Measurements from ENCODE around the gene OR10AG1. TPM values are rescaled to one million over a fixed set of nuclear protein-coding genes. Genes with fewer than 3 reads are reported as not detected.

Gene OR10AG1, protein sequence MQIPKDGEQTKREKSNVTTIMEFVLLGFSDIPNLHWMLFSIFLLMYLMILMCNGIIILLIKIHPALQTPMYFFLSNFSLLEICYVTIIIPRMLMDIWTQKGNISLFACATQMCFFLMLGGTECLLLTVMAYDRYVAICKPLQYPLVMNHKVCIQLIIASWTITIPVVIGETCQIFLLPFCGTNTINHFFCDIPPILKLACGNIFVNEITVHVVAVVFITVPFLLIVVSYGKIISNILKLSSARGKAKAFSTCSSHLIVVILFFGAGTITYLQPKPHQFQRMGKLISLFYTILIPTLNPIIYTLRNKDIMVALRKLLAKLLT
- total RNA-seq (not detected in 2 replicates), polyA plus RNA-seq (not detected in 2 replicates), polyA minus RNA-seq (not detected in 2 replicates), Bru-seq, nascent RNA (not detected), BruChase-seq, experiment 1, labeled RNA remaining after a 6-hour chase (not detected), BruChase-seq, experiment 2, labeled RNA remaining after a 2-hour chase (not detected)
- polyA plus RNA-seq (2011; cell fraction: cytosol; rRNA removed): not detected in 2 replicates
- polyA plus RNA-seq (2011; cell fraction: nucleus; rRNA removed): not detected in 2 replicates
- polyA plus RNA-seq (2012): not detected in 2 replicates
- not detected for polyA minus RNA-seq (2011; cell fraction: cytosol; rRNA and poly(A)+ RNA removed)
- not detected in 2 replicates for polyA minus RNA-seq (2011; cell fraction: nucleus; rRNA and poly(A)+ RNA removed)
- long read RNA-seq: 0 reads

DNA sequence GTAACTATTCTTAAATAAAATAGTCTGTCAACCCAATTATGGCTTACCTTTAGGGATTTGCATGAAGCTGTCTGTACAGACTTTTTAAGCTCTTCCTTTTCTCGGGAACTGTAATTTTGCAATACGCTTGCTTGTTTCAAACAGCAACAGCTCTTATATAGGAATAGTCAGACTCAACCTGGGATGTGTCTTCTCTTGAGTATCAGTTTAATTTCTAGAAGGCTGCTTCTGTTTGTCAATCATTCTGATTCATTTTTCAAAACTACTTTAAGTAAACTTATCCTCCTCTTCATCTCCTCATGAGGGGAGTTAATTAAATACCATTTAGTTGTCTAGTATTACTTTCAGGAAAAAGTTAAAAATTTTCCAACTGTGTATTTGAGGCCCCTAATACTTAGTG, at the start of gene OR10AG1:
OR10AG1 (minus strand) TSS at position 101 of the 400 bp plus-strand sequence; CDS start at position 63, 38 bp downstream.
- Histone ChIP-seq H4K20me1 (replicated peaks; ENCODE audit: control insufficient read depth, extremely low read depth, insufficient read depth, low read length) (no peaks in the 10 kb centered on the region), H3K9me3 (replicated peaks; ENCODE audit: control insufficient read depth, insufficient read depth, low read length) (peaks cover 2% of the 10 kb centered on the region), H3K4me1 (ENCODE audit: control insufficient read depth, extremely low read depth, insufficient read depth, low read length) (no peaks in the 10 kb centered on the region), H3K36me3 (ENCODE audit: control insufficient read depth in 2 of 2, extremely low read depth in 1 of 2, insufficient read depth in 2 of 2, low read length in 2 of 2) (no peaks in the 10 kb centered on the region), H3K79me2 (ENCODE audit: control insufficient read depth, insufficient read depth, low read length) (no peaks in the 10 kb centered on the region), H2AFZ (ENCODE audit: low read depth, low read length) (no peak within 1 kb of the TSS), H3K9ac (replicated peaks; ENCODE audit: extremely low read depth, insufficient read depth, low read length) (no peak within 1 kb of the TSS), H3K4me3 (replicated peaks in 1 of 3; ENCODE audit: insufficient read depth in 1 of 3, low read depth in 1 of 3, low read length in 3 of 3) (no peak within 1 kb of the TSS), H3K27ac (ENCODE audit: insufficient read depth, low read depth, low read length) (no peak within 1 kb of the TSS), H3K4me2 (ENCODE audit: insufficient read depth, low read length) (no peak within 1 kb of the TSS), H3K27me3 (ENCODE audit: control insufficient read depth in 2 of 2, insufficient read depth in 2 of 2, low read length in 2 of 2) (no peaks in the 10 kb centered on the region), H3K9me1 (replicated peaks; ENCODE audit: control insufficient read depth, extremely low read depth, insufficient read depth, low read length) (no peaks in the 10 kb centered on the region)
- dilution Hi-C loops (cut with MboI; ENCODE audit: extremely low pct_ligation_motif_present, low sequenced_read_pairs) (no loop called here), intact Hi-C loops (cut with micrococcal nuclease) (no loop called here)
- DNase-seq (ENCODE audit: low read depth, low spot score) (no peak), FAIRE-seq (no peak)
- ChIA-PET CTCF (no interaction called here), POLR2A (no interaction called here)
- no TSS peak for BruUV-seq (replicated peaks)
- TF ChIP-seq, protein P1, sequence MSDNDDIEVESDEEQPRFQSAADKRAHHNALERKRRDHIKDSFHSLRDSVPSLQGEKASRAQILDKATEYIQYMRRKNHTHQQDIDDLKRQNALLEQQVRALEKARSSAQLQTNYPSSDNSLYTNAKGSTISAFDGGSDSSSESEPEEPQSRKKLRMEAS (IDR thresholded peaks at IDR 0.05; ENCODE audit: insufficient read depth, insufficient read length): no peak
- TF ChIP-seq EZH2 (IDR thresholded peaks at IDR 0.05; ENCODE audit: borderline replicate concordance, low read depth, low read length, severe bottlenecking) (no peak), GATA2 (IDR thresholded peaks at IDR 0.05; ENCODE audit: insufficient read depth, insufficient read length, low read depth, low read length) (no peak), POLR2AphosphoS5 (IDR thresholded peaks at IDR 0.05; ENCODE audit: insufficient read depth, low read depth, low read length) (no peak), POLR2A (IDR thresholded peaks at IDR 0.05; ENCODE audit: low read depth, low read length) (no peak), MYC (IDR thresholded peaks at IDR 0.05; ENCODE audit: low read depth, low read length) (no peak), FOS (IDR thresholded peaks at IDR 0.05; ENCODE audit: borderline replicate concordance, insufficient read depth, low read length) (no peak), JUN (IDR thresholded peaks at IDR 0.05; ENCODE audit: borderline replicate concordance, insufficient read depth, insufficient read length, low read depth) (no peak)
- TF ChIP-seq, protein P2, sequence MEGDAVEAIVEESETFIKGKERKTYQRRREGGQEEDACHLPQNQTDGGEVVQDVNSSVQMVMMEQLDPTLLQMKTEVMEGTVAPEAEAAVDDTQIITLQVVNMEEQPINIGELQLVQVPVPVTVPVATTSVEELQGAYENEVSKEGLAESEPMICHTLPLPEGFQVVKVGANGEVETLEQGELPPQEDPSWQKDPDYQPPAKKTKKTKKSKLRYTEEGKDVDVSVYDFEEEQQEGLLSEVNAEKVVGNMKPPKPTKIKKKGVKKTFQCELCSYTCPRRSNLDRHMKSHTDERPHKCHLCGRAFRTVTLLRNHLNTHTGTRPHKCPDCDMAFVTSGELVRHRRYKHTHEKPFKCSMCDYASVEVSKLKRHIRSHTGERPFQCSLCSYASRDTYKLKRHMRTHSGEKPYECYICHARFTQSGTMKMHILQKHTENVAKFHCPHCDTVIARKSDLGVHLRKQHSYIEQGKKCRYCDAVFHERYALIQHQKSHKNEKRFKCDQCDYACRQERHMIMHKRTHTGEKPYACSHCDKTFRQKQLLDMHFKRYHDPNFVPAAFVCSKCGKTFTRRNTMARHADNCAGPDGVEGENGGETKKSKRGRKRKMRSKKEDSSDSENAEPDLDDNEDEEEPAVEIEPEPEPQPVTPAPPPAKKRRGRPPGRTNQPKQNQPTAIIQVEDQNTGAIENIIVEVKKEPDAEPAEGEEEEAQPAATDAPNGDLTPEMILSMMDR (IDR thresholded peaks at IDR 0.05; ENCODE audit: extremely low read depth in 1 of 2, insufficient read depth in 1 of 2, low read depth in 1 of 2, low read length in 2 of 2): no peak
